ENCODE results near the gene NOVA1. TPM values are rescaled to one million over a fixed set of nuclear protein-coding genes. Genes with fewer than 3 reads are reported as not detected.

Gene NOVA1
- polyA plus RNA-seq, 1 donor (not counting 4 experiments of a cell fraction or from before 2014, with no cell fraction given), result not detected

DNA sequence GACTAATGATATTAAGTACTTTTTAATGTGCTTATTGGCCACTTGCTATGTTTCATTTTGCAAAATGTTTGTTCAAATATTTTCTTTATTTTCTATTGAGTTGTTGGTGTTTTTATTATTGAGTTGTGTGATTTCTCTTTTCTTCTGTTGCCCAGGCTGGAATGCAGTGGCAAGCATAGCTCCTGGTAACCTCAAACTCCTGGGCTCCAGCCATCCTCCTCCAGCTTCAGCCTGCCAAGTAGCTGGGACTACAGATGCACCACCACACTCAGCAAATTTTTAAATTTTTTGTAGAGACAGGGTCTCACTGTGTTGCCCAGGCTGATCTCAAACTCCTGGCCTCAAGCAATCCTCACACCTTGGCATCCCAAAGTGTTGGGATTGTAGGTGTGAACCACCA, 199.2 kb downstream of the NOVA1 start:
- no peak for DNase-seq (ENCODE audit: low read depth, low spot score)
- no peaks in the 10 kb centered on the region for H3K9me3 ChIP-seq (ENCODE audit: control insufficient read depth, low read depth, low read length)

More for the DNA sequence above, 199.2 kb downstream of the NOVA1 start:
- Histone ChIP-seq H3K4me2 (ENCODE audit: control insufficient read depth, extremely low read depth, insufficient read depth, low read depth, low read length) (no peak overlapping the region), H3K4me3 (ENCODE audit: control insufficient read depth in 2 of 3, extremely low read depth in 1 of 3, insufficient read depth in 2 of 3, low read depth in 1 of 3, low read length in 3 of 3) (no peak overlapping the region), H3K36me3 (ENCODE audit: control insufficient read depth in 2 of 2, extremely low read depth in 1 of 2, insufficient read depth in 2 of 2, low read length in 2 of 2) (no peaks in the 10 kb centered on the region), H3K27me3 (ENCODE audit: control insufficient read depth, extremely low read depth, insufficient read depth, low read length) (no peaks in the 10 kb centered on the region), H4K20me1 (ENCODE audit: control insufficient read depth, extremely low read depth, insufficient read depth, low read length) (no peaks in the 10 kb centered on the region), H3K9ac (ENCODE audit: control insufficient read depth, extremely low read depth, insufficient read depth, low read length) (no peak overlapping the region), H2AFZ (ENCODE audit: control insufficient read depth, low read length) (no peak overlapping the region), H3K9me1 (ENCODE audit: control insufficient read depth, extremely low read depth, insufficient read depth, low read length) (no peaks in the 10 kb centered on the region), H3K79me2 (ENCODE audit: control insufficient read depth, insufficient read depth, low read length) (no peaks in the 10 kb centered on the region), H3K4me1 (ENCODE audit: control insufficient read depth, extremely low read depth, insufficient read depth, low read length) (no peaks in the 10 kb centered on the region), H3K27ac (ENCODE audit: control insufficient read depth, insufficient read depth, low read length) (no peak overlapping the region)
- TF ChIP-seq EZH2 (IDR thresholded peaks at IDR 0.05; ENCODE audit: low read length) (no peak), CTCF (optimal IDR thresholded peaks at IDR 0.05 in 1 of 3, IDR thresholded peaks at IDR 0.05 in 1 of 3, conservative IDR thresholded peaks at IDR 0.05 in 1 of 3; ENCODE audit: extremely low read depth in 1 of 3, insufficient read depth in 2 of 3, low read length in 3 of 3) (no peak)
- FAIRE-seq, result no peak
- dilution Hi-C loops (cut with MboI; ENCODE audit: extremely low pct_ligation_motif_present, low sequenced_read_pairs), result no loop called here

All from keratinocyte (primary cell).